ENCODE data around the gene EPM2A. TPM values are rescaled to one million over a fixed set of nuclear protein-coding genes. Genes with fewer than 3 reads are reported as not detected.

Gene EPM2A
- total and polyA plus RNA-seq, 2 of the 4 experiments (the other 2 are of a cell fraction): 2.1 to 4.5 TPM

- Histone ChIP-seq H3K4me1 (ENCODE audit: control insufficient read depth, insufficient read depth, low read length) (no peaks in the 10 kb centered on the region), H3K23ac (ENCODE audit: low read depth, low read length) (no peak overlapping the region), H2AFZ (replicated peaks; ENCODE audit: low read length, poor library complexity) (no peak overlapping the region), H2BK120ac (ENCODE audit: low read depth, low read length) (no peak overlapping the region), H4K91ac (ENCODE audit: insufficient read depth, low read depth, low read length) (no peak overlapping the region), H2AK5ac (ENCODE audit: low read depth, low read length) (no peak overlapping the region), H2AK9ac (replicated peaks; ENCODE audit: low read depth, low read length, poor library complexity) (no peak overlapping the region), H3K9me1 (ENCODE audit: insufficient read depth, low read length) (no peaks in the 10 kb centered on the region; the same call in 1 of the 2 replicates), H3K79me1 (ENCODE audit: low read depth in 1 of 2, low read length in 2 of 2) (peaks cover 2 to 3% of the 10 kb centered on the region in 2 experiments; a peak in 2 of 4 replicates), H3K4me2 (ENCODE audit: low read depth, low read length) (no peak overlapping the region), H3K14ac (replicated peaks; ENCODE audit: low read depth, low read length) (no peak overlapping the region), H3K9me3 (ENCODE audit: control insufficient read depth, insufficient read depth, low read length) (peaks cover 3% of the 10 kb centered on the region), H3K27ac (ENCODE audit: insufficient read depth, low read length) (no peak overlapping the region), H3K4me3 (ENCODE audit: insufficient read depth, low read depth, low read length) (no peak overlapping the region), H3K4ac (ENCODE audit: low read depth, low read length) (no peak overlapping the region), H3K9ac (ENCODE audit: low read depth, low read length) (no peak overlapping the region), H3K36me3 (ENCODE audit: control insufficient read depth, insufficient read depth, low read length) (no peaks in the 10 kb centered on the region), H4K5ac (ENCODE audit: low read depth, low read length) (no peak overlapping the region), H4K20me1 (ENCODE audit: insufficient read depth, low read length) (no peaks in the 10 kb centered on the region), H3K56ac (ENCODE audit: extremely low read depth, insufficient read depth, low read length) (no peak overlapping the region), H3K27me3 (ENCODE audit: control insufficient read depth, insufficient read depth, low read length) (no peaks in the 10 kb centered on the region), H2BK20ac (ENCODE audit: low read depth, low read length) (no peak overlapping the region), H3K18ac (ENCODE audit: low read depth, low read length) (no peak overlapping the region), H4K8ac (ENCODE audit: low read depth in 2 of 2, low read length in 2 of 2) (no peak overlapping the region), H2BK5ac (ENCODE audit: low read depth, low read length, poor library complexity, severe bottlenecking) (no peak overlapping the region), H2BK15ac (ENCODE audit: low read depth, low read length) (no peak overlapping the region)
- in situ Hi-C loops (cut with MboI; ENCODE audit: low sequenced_read_pairs) (loop anchor here (25.0 kb wide), 1 partner anchor 157 kb away; no protein-coding TSS in a partner anchor), dilution Hi-C loops (cut with HindIII; ENCODE audit: low sequenced_read_pairs, unreplicated experiment) (no loop called here), intact Hi-C loops (cut with micrococcal nuclease) (no loop called here)
- DNase-seq (no peak), ATAC-seq (ENCODE audit: low read depth) (no peak)
- POLR2A ChIA-PET (ENCODE audit: unreplicated experiment): no interaction called here
- CTCF ChIA-PET: no interaction called here
- no TSS peak for BruUV-seq (replicated peaks)
- no CpG with 5 or more reads among the region's 2 CpGs for WGBS, 2 experiments (ENCODE audit: extremely low coverage in 2 of 2, insufficient read length in 1 of 2)
- TF ChIP-seq NFE2L2 (IDR thresholded peaks at IDR 0.05; ENCODE audit: low read depth, low read length): no peak
- no peak for TF ChIP-seq MXI1 (IDR thresholded peaks at IDR 0.05; ENCODE audit: borderline replicate concordance, low read depth, low read length)
- no peak for TF ChIP-seq MAZ (IDR thresholded peaks at IDR 0.05; ENCODE audit: borderline replicate concordance, low read depth, low read length)
- no peak for TF ChIP-seq SMC3 (IDR thresholded peaks at IDR 0.05; ENCODE audit: low read depth, low read length)
- no peak for TF ChIP-seq POLR2A (IDR thresholded peaks at IDR 0.05; ENCODE audit: low read depth, low read length)
- no peak for TF ChIP-seq RAD21 (IDR thresholded peaks at IDR 0.05; ENCODE audit: low read length)
Measured at GRCh38 chr6:145729887-145730286, 5.4 kb downstream of the EPM2A start.
